VCaP (cell line): Measurements from ENCODE around the gene MARCHF5.
A peak's percentile ranks its signal among the peaks of the same experiment; 100 is the strongest.

Source experiments
- H3K27ac ChIP-seq: fragments of 450-650 bp; 2 replicates; pipeline ENCODE4 v1.5.1; 2017
- CTCF ChIP-seq: fragments of 450-650 bp; conservative IDR thresholded peaks from 2 replicates; pipeline ENCODE4 v1.5.1; 2017; ENCODE audit warnings: mild to moderate bottlenecking, moderate library complexity

MARCHF5 gene, protein sequence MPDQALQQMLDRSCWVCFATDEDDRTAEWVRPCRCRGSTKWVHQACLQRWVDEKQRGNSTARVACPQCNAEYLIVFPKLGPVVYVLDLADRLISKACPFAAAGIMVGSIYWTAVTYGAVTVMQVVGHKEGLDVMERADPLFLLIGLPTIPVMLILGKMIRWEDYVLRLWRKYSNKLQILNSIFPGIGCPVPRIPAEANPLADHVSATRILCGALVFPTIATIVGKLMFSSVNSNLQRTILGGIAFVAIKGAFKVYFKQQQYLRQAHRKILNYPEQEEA

DNA sequence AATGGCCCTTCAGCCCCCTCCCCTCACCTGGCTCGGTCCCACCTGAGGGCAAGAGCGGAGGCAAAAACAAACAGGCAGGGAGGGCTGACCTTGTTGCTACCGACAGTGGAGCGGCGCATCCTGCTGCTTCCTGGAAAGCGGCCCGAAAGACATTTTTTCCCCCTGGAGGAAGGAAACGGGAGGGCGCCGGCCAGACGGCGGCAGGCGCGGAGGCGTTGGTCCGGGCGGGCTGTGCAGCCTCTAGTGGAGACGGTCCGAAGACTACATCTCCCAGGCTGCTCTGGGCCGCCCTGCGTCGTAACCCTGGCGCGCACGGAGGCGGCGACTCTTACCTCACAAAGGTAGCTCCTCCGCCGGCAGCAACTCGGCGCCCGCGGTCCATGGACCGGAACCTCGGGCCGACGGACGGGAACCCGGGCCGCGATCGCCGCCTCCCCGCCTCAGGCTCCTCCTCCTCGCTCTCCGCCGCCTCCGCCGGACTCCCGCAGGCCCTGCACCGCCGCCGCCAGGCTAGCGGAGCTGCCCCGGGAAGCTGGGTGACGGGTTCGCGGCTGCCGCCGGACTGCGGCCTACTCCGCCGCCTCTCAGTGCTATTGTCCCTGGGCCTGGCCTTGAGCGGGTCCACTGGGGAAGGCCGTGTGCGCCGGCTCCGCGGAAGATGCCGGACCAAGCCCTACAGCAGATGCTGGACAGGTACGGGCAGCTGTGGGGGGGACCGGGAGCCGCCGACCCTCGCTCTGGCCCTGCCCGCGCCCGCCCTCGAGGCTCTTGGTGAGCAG, at the start of gene MARCHF5, which contains the start of gene CPEB3:
Gene MARCHF5, plus strand, starts transcription at position 331 of the 779 bp plus-strand sequence. Its CDS starts 328 bp downstream, at position 659.
Gene CPEB3, minus strand, starts transcription at position 242 of the 779 bp plus-strand sequence. CDS start 50,728 bp downstream, outside the sequence.
- peak within 1 kb of the TSS; percentile 96 for H3K27ac ChIP-seq
- TF ChIP-seq CTCF = peak; percentile 65

DNA sequence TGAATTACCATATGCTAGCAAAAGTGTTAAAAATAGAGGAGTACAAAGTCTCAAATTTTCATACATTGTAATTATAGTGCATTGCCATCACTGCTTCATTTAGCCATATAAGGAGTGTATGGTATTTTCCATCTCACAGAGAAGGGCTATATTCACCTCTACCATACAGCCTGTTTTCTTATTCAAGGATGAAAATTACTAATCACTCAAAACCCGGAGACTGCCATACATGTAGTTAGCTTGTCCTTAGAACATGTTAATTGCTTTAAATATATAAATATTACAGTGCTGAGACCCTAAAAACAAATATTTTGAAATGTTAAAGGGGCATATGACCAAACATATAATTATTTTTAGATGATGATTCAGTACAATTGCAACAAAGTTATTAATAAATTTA, 49.5 kb upstream of the MARCHF5 start:
- no peak for TF ChIP-seq CTCF
- H3K27ac ChIP-seq = peak overlapping the region; percentile 92

- no peak for TF ChIP-seq CTCF
- peak overlapping the region; percentile 92 for H3K27ac ChIP-seq
Observed at GRCh38 chr10:92242380-92242779, 48.6 kb upstream of the MARCHF5 start.

DNA sequence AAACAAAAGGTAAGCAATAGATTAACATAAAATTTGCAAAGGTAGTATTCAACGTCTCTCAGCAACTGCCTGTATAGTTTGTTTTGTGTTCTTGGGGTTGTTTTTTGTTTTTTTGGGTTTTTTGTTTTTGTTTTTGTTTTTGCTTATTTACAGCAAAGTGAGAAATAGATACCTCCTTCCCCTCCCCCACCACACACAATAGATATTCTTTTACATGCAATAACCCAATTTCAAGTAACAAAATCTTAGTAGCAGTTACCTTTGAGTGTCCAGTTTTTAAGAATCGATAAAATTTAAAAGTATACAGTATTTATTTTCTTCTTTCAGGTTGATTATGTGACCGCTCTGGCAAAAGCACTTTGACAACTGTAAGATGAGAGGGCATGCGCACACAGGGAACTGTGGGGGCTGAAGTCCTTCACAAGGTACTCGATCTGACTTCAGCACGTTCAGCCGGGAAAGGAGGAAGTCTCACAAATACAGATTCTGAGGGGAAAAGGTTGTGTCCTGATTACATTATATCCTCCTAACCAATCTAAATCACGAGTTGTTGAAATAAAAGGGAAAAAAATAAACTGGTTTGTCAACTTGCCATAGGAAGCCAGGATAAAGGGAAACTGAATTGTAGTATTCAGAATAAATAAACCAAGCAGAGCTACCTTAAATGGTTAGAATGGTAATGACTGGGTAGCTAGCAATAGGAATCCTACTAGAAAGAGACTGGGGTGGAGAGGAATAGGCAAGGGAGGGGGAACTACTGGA, 47.9 kb upstream of the MARCHF5 start:
- no peak for TF ChIP-seq CTCF
- peak overlapping the region; percentile 92 for H3K27ac ChIP-seq

DNA sequence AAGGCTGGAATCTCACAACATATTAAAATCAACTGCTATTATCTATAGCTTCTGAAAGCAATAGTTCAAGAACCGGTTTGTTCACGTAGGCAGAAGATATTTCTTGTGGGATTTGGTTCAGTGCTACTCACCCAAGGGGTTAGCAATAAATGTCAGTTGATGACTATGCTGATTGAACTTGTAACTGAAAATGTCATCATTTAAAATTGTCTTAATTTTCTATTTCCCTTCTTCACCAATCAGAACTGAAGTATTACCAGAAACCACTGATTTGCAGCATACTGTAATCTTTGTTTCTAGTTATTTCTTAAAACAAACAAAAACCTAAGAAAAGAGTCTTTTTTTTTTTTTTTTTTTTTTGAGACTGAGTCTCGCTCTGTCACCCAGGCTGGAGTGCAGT, 46.2 kb upstream of the MARCHF5 start:
- H3K27ac ChIP-seq = peak overlapping the region; percentile 92; the same call in 1 of the 2 replicates
- no peak for TF ChIP-seq CTCF

- no peak overlapping the region for H3K27ac ChIP-seq
- TF ChIP-seq CTCF = no peak
Observed at GRCh38 chr10:92248566-92248965, 42.4 kb upstream of the MARCHF5 start.

DNA sequence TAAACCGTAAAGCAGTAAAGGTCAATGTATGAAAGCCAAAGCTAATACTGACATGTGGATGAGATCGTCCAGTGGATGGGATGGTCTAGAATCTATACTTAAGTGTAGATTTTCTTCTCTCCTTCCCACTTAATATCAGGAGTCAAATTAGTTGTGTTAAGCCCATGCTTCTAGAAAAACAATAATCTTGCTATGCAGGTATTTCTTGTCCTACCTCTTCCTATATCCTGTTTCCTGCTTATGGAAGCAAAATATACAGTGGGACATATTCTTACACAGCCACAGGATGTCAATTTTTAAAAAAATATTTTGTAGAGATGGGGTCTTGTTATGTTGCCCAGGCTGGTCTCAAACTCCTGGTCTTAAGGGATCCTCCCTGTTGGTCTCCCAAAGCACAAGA, 27.6 kb upstream of the MARCHF5 start:
- peak overlapping the region; percentile 42 for H3K27ac ChIP-seq
- TF ChIP-seq CTCF = no peak
